Naive B cell (primary cell): ENCODE results near the gene PPP2R3B. TPM values are rescaled to one million over a fixed set of nuclear protein-coding genes. Genes with fewer than 3 reads are reported as not detected.
"Not testable (repeated sequence)": the region's sequence is repeated elsewhere in the genome, so short reads cannot be mapped to it uniquely, and the experiment has no call there.

Source experiments
- ATAC-seq, 2 donors: fragments of 150-1000 bp; cut with Tn5 transposase; 2 replicates each; pipeline ENCODE4 v1.10.0; 2021; ENCODE audit warnings: low read depth in 2 of 2, mild to moderate bottlenecking in 2 of 2, moderate library complexity in 2 of 2
- DNase-seq: peaks from one replicate; pipeline ENCODE4 v3.0.0; 2022
- H3K27ac Mint-ChIP-seq, 6 donors: one replicate each; pipeline ENCODE4 v1.8.0; 2020 to 2022; ENCODE audit warnings: mild to moderate bottlenecking in 6 of 6, mixed read lengths in 6 of 6, moderate library complexity in 5 of 6, inconsistent platforms in 2 of 6
- H3K27me3 Mint-ChIP-seq, 3 donors: one replicate each; pipeline ENCODE4 v1.8.0; 2021 to 2022; ENCODE audit warnings: mixed read lengths in 3 of 3, mild to moderate bottlenecking in 1 of 3
- H3K36me3 Mint-ChIP-seq, 2 donors: one replicate each; pipeline ENCODE4 v1.8.0; 2020 to 2022; ENCODE audit warnings: mixed read lengths in 2 of 2, inconsistent platforms in 1 of 2, mild to moderate bottlenecking in 1 of 2
- H3K4me1 Mint-ChIP-seq, 3 donors: one replicate each; pipeline ENCODE4 v1.8.0; 2020 to 2022; ENCODE audit warnings: mixed read lengths in 3 of 3, inconsistent platforms in 1 of 3, mild to moderate bottlenecking in 1 of 3, moderate library complexity in 1 of 3
- H3K4me3 Mint-ChIP-seq, 8 donors: one replicate each; pipeline ENCODE4 v1.8.0; 2020 to 2022; ENCODE audit warnings: mild to moderate bottlenecking in 8 of 8, mixed read lengths in 8 of 8, moderate library complexity in 8 of 8, inconsistent platforms in 2 of 8
- H3K9me3 Mint-ChIP-seq, 7 donors: one replicate each; pipeline ENCODE4 v1.8.0; 2020 to 2022; ENCODE audit warnings: mixed read lengths in 7 of 7, mild to moderate bottlenecking in 5 of 7, inconsistent platforms in 2 of 7, moderate library complexity in 1 of 7
- polyA plus RNA-seq, 6 donors: library from polyadenylated mRNA; unstranded; fragments of 300-500 nt; fragmentation: Illumina TruSeq; gene quantifications; one replicate each; pipeline ENCODE4 v1.2.3, GENCODE V29; 2021; ENCODE audit warnings: low read depth in 6 of 6

Gene PPP2R3B
- polyA plus RNA-seq, 6 donors from 2014 or later, result 8.3 to 17.4 (median 12.4) TPM

DNA sequence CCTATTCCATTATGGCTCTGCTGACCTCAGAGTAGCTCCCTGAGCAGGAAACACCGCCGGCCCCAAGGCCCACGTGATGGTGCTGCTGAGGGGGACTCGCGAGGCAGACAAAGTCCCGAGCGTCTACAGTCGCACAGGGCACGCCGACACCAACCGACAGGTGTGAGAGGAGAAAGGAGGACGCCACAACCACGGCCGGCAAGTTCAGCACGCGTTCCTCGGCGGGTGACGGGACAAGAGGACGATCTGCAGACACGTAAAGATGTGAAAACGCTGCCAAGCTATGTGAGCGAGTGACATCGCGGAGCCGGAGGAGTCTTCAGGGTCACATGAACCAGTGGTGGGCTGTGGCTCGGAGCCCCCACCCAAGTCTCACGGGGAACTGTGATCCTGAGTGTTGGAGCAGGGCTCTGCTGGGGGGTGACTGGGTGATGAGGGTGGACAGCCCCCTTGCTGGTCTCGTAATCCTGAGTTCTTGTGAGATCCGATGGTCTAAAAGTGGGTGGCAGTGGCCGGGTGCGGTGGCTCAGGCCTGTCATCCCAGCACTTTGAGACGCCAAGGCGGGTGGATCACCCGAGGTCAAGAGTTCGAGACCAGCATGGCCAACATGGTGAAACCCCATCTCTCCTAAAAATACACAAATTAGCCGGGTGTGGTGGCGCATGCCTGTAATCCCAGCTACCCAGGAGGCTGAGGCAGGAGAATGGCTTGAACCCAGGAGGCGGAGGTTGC, 34.0 kb downstream of the PPP2R3B start:
- Mint-ChIP-seq H3K27ac (peak overlapping the region in 2 of 6 donors; percentile 41 to 77), H3K36me3 (peaks cover 8 to 12% of the 10 kb centered on the region in 2 donors), H3K4me3 (no peak overlapping the region), H3K4me1 (peaks cover 9 to 21% (median 15%) of the 10 kb centered on the region in 3 donors), H3K9me3 (peaks cover 0 to 3% (median 0%) of the 10 kb centered on the region in 7 donors), H3K27me3 (no peaks in the 10 kb centered on the region)
- no peak for ATAC-seq
- no peak for DNase-seq

DNA sequence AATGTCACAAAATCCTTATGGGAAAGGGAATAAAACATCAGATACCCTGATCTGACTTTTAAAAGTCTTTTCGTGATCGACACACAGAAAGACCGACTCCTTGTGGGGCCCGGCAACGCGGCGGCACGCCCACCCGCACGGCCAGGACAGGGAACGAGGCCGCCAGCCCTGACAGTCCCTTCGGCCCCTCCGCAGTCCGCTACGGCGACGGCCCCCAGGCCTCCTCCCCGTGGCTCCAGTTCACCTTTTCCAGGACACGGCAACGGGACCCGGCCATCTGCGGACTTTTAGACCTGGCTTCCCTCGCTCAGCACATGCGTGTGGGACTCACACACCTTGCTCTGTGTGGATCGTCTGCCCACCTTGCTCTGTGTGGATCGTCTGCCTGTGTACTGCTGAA, 34.5 kb downstream of the PPP2R3B start:
- Mint-ChIP-seq H3K36me3 (peaks cover 2 to 6% of the 10 kb centered on the region in 2 donors), H3K4me3 (no peak overlapping the region), H3K27ac (peak overlapping the region in 1 of 6 donors; percentile 41), H3K27me3 (no peaks in the 10 kb centered on the region), H3K9me3 (peaks cover 0 to 1% (median 0%) of the 10 kb centered on the region in 7 donors), H3K4me1 (peaks cover 9 to 18% (median 15%) of the 10 kb centered on the region in 3 donors)
- ATAC-seq (no peak), DNase-seq (no peak)

- H3K36me3 Mint-ChIP-seq, result peaks cover 0 to 2% of the 10 kb centered on the region in 2 donors
- H3K9me3 Mint-ChIP-seq, result no peaks in the 10 kb centered on the region
- ATAC-seq (no peak), DNase-seq (no peak)
- H3K27me3 Mint-ChIP-seq, result no peaks in the 10 kb centered on the region
- no peak overlapping the region for H3K4me3 Mint-ChIP-seq
- H3K27ac Mint-ChIP-seq, result no peak overlapping the region
- peaks cover 9 to 15% (median 13%) of the 10 kb centered on the region in 3 donors for H3K4me1 Mint-ChIP-seq
Observed at GRCh38 chrX:351736-352135, 35.0 kb downstream of the PPP2R3B start.

DNA sequence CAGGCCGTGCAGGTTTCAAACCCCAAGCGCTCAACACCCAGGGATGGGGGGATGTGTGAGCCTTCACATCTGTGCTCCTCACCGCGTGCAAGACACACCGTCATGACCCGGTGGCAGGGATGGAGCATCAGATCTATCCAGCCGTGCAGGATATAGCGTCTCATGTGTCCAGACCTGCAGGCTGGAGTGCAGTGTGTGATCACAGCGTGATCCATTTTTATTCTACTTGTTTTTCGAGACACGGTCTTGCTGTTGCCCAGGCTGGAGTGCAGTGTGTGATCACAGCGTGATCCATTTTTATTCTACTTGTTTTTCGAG, 35.4 kb downstream of the PPP2R3B start:
- H3K9me3 Mint-ChIP-seq, H3K4me3 Mint-ChIP-seq, H3K27ac Mint-ChIP-seq, DNase-seq, H3K27me3 Mint-ChIP-seq, ATAC-seq, H3K36me3 Mint-ChIP-seq: not testable (repeated sequence)
- H3K4me1 Mint-ChIP-seq, result peaks cover 9 to 15% (median 13%) of the 10 kb centered on the region in 3 donors

GRCh38 chrX:350534-351323, 36.0 kb downstream of the PPP2R3B start:
- no peak for ATAC-seq
- Mint-ChIP-seq H3K27ac (peak overlapping the region in 1 of 6 donors; percentile 15), H3K4me3 (no peak overlapping the region), H3K27me3 (no peaks in the 10 kb centered on the region), H3K9me3 (no peaks in the 10 kb centered on the region), H3K36me3 (no peaks in the 10 kb centered on the region), H3K4me1 (peaks cover 9 to 15% (median 13%) of the 10 kb centered on the region in 3 donors)
- DNase-seq, result no peak

DNA sequence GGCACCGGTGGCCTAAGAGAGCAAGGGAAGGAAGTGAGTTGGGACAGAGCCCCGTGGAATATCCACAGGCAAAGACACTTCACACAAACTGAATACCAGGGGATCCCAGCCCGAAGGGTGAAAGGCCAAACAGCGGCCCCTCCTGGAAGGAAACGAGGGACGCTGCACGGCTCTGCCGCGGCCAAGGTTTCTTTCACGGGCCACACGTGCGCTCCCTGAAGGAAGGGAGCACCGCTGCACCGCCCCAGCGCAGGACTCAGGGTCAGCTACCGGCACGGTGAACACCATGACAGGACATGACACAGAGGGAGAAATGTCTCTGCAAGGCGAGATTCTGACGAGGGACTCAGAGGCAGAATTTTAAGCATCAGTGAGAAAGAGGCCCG, 36.6 kb downstream of the PPP2R3B start:
- DNase-seq (no peak), ATAC-seq (no peak)
- Mint-ChIP-seq H3K4me3 (no peak overlapping the region), H3K4me1 (peaks cover 9 to 13% (median 11%) of the 10 kb centered on the region in 3 donors), H3K36me3 (no peaks in the 10 kb centered on the region), H3K27me3 (no peaks in the 10 kb centered on the region), H3K27ac (peak overlapping the region in 1 of 6 donors; percentile 15), H3K9me3 (no peaks in the 10 kb centered on the region)

DNA sequence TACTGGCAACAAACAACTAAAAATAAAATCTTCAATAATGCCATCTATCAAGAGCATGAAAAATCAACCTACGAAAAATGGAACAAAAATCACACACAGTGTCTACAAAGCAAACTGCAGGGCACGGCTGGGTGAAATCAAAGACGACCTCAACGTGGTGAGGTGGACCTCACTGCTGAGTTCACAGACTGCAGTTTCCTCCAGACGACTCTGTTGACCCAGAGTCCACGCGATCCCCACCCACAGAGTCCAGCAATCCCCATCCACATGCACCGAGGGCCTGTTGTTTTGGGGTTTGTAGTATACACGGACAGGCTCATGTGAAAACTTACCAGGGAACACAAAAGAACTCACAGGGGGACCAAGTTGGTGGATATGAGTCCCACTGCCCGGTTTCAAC, 37.0 kb downstream of the PPP2R3B start:
- ATAC-seq, result no peak
- Mint-ChIP-seq H3K4me1 (peaks cover 7 to 11% (median 9%) of the 10 kb centered on the region in 3 donors), H3K27ac (no peak overlapping the region), H3K27me3 (no peaks in the 10 kb centered on the region), H3K9me3 (no peaks in the 10 kb centered on the region), H3K4me3 (no peak overlapping the region), H3K36me3 (no peaks in the 10 kb centered on the region)
- DNase-seq, result no peak

DNA sequence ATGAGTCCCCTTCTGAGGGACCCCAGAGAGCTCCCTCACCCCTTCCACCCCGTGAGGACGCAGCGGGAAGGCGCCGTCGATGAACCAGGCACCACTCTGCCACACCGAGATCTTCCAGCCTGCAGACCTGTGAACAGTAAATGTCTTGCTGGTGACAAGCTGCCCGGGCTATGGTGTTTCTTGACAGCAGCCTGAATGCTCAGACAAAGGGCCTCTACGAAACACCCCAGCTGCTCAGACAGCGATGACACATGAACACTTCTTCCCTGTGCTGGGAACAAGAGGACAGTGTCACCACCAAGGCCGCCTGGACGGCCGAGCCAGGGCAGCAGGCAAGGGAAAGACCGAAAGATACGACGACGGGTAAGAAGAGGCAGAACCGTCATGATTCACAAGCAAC, 37.5 kb downstream of the PPP2R3B start:
- H3K4me1 Mint-ChIP-seq, result peaks cover 3 to 10% (median 9%) of the 10 kb centered on the region in 3 donors
- H3K27me3 Mint-ChIP-seq, result no peaks in the 10 kb centered on the region
- H3K9me3 Mint-ChIP-seq, result no peaks in the 10 kb centered on the region
- H3K4me3 Mint-ChIP-seq, result no peak overlapping the region
- no peaks in the 10 kb centered on the region for H3K36me3 Mint-ChIP-seq
- ATAC-seq (no peak), DNase-seq (no peak)
- H3K27ac Mint-ChIP-seq, result no peak overlapping the region

DNA sequence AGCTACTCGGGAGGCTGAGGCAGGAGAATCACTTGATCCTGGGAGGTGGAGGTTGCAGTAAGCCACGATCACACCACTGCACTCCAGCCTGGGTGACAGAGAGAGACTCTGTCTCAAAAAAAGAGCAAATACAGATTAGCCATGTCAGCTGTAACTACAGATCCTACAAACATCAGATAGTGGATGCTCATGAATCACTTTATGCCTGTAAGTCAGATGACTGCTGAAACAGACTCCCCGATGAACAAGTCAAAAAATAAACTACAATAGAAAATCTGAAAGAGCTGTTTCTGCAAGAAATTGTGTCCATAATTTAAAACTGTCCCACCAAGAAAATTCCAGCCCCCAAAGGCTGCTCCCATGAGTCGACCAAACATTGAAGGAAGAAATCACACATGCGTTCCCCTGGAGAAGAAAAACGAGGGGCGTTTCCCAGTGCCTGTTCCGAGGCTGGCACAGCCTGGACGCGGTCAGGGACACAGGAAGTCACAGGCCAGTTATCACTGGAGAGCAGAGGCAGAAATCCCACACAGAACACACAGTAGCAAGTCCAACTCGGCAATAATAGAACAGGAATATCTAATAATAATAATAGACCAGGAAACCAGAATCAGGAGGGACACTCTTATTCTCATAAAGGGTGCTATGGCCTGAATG, 38.1 kb downstream of the PPP2R3B start:
- Mint-ChIP-seq H3K4me1 (peaks cover 3 to 10% (median 9%) of the 10 kb centered on the region in 3 donors), H3K27ac (peak overlapping the region in 1 of 6 donors; percentile 74), H3K4me3 (no peak overlapping the region), H3K36me3 (no peaks in the 10 kb centered on the region), H3K9me3 (no peaks in the 10 kb centered on the region), H3K27me3 (no peaks in the 10 kb centered on the region)
- ATAC-seq (no peak), DNase-seq (no peak)

DNA sequence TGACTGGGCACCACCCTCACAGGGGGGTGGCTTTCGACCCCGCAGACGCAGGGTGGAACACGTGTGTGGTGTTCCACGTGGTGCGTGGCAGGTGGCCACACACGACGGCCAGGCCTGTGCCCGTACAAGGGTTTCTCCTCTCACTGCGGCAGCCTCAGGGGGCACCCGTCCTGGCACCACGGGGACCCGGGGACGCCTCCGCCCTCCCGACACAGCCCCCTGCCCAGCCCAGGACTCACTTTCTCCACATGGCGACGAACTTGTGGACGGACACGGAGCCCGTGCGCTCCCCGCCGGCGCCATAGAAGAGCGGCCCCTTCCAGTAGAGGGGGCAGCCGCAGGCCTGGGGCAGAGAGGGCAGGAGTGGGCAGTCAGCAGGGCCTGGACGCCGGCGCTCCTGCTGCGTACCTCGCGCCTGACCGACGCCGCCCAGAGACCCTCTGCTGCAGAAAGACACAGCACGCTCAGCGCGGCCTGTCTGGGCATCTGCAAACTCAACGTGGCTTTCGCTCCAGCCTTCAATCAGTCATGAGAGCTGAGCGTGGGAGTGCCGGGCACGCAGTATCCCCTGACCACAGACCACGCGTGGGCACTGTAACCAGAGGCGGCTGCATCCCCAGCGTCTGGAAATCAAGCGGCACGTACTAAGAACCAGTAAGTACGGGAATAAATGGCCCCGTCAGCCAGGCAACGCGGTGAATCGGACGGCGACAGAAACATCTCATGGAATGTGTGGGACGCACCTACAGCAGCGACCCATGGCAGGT, 39.2 kb downstream of the PPP2R3B start:
- peak overlapping the region in 1 of 8 donors; percentile 9 for H3K4me3 Mint-ChIP-seq
- no peaks in the 10 kb centered on the region for H3K9me3 Mint-ChIP-seq
- no peak overlapping the region for H3K27ac Mint-ChIP-seq
- H3K4me1 Mint-ChIP-seq, result peaks cover 2 to 10% (median 8%) of the 10 kb centered on the region in 3 donors
- no peaks in the 10 kb centered on the region for H3K36me3 Mint-ChIP-seq
- ATAC-seq (no peak), DNase-seq (no peak)
- no peaks in the 10 kb centered on the region for H3K27me3 Mint-ChIP-seq

- ATAC-seq (no peak), DNase-seq (no peak)
- Mint-ChIP-seq H3K27me3 (no peaks in the 10 kb centered on the region), H3K36me3 (peaks cover 0 to 12% of the 10 kb centered on the region in 2 donors), H3K27ac (no peak overlapping the region), H3K9me3 (peaks cover 0 to 2% (median 0%) of the 10 kb centered on the region in 7 donors), H3K4me3 (no peak overlapping the region), H3K4me1 (peaks cover 0 to 10% (median 10%) of the 10 kb centered on the region in 3 donors)
Observed at GRCh38 chrX:346034-346813, 40.5 kb downstream of the PPP2R3B start.

DNA sequence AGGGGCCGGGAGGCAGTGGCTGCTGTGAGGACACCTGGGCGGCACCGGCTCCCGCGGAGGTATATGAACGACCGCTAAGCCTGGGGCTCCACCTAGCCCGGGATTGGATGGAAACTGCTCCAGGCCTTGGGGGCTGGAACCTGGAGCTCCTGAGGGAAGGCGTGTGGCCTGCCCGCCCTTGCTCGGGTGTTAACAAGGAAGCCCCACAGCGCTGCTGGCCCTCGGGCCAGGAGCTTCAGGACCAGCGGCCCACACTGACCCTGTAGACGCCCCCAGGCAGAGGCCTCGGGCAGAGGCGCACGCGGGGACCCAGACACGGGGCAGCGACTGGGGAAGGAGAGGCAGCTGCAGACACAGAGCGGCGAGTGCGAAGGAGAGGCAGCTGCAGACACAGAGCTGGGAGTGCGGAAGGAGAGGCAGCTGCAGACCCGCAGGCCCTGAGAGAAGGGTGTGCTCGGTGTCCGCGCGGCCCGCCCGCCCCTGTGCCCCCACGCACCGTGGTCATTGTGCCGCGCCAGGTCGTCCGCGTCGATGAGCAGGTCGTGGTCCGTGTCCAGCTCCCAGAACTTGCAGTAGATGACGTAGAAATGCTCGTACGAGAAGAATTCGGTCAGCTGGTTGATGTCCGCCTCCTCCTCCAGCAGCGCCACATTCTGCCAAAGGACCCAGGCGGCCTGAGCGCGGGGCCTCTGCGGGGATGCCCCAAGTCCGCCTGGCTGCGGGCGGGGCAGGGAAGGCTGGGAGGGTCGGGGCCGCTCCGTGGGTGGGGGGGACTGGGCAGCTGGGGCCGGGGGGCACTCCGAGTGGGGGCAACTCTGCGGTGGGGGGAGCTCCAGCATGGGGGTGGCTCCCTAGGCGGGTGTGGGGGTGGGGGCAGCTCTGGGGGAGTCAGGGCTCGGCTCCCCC, 41.4 kb downstream of the PPP2R3B start:
- Mint-ChIP-seq H3K4me1 (peaks cover 0 to 10% (median 10%) of the 10 kb centered on the region in 3 donors), H3K9me3 (peaks cover 0 to 2% (median 0%) of the 10 kb centered on the region in 7 donors), H3K27me3 (no peaks in the 10 kb centered on the region), H3K36me3 (peaks cover 0 to 13% of the 10 kb centered on the region in 2 donors), H3K4me3 (no peak overlapping the region), H3K27ac (no peak overlapping the region)
- ATAC-seq (no peak), DNase-seq (no peak)
